BJ (cell line): ENCODE measurements around the gene LURAP1L. TPM values are rescaled to one million over a fixed set of nuclear protein-coding genes. Genes with fewer than 3 reads are reported as not detected.

ENCODE experiments used
- CTCF ChIA-PET: fragments of 350-600 bp; formaldehyde crosslinking; extraction: SDS; loops from one replicate; lab custom pipeline; 2021; ENCODE audit warnings: antibody characterized with exemption, inconsistent platforms; lab: Yijun Ruan, JAX
- POLR2A ChIA-PET: fragments of 300-600 bp; sonication (Branson Sonifier 250); formaldehyde crosslinking; extraction: SDS; loops from one replicate; lab custom pipeline; 2021; ENCODE audit warnings: antibody characterized with exemption; lab: Charles Lee
- DNase-seq: peaks from one replicate; pipeline ENCODE4 v3.0.0-alpha.2; 2011; ENCODE audit warnings: low read depth
- H3K27me3 ChIP-seq: 2 replicates; pipeline ENCODE4 v1.6.0; 2011; ENCODE audit warnings: low read length; ENCODE audit not compliant: control insufficient read depth, insufficient read depth
- H3K36me3 ChIP-seq: 2 replicates; pipeline ENCODE4 v1.5.1; 2011; ENCODE audit warnings: low read length; ENCODE audit not compliant: control insufficient read depth, insufficient read depth
- H3K4me3 ChIP-seq: 2 replicates; pipeline ENCODE4 v1.5.1; 2011; ENCODE audit warnings: low read depth, mild to moderate bottlenecking, control low read depth, low read length
- CTCF ChIP-seq: IDR thresholded peaks from 2 replicates; pipeline ENCODE4 v1.5.1; 2011; ENCODE audit warnings: low read depth, mild to moderate bottlenecking, control low read depth, inconsistent platforms, low read length, moderate library complexity; ENCODE audit not compliant: insufficient read depth
- polyA plus RNA-seq: library from polyadenylated mRNA; depleted of rRNA; stranded (reverse); fragments of >200 nt; gene quantifications from 2 replicates; pipeline ENCODE4 v1.2.3, GENCODE V29; 2011

Gene LURAP1L
- polyA plus RNA-seq, 1 experiment = 10.9 TPM

GRCh38 chr9:12748954-12749353 is 25.9 kb upstream of the LURAP1L start:
- Histone ChIP-seq H3K4me3 (no peak overlapping the region), H3K27me3 (no peaks in the 10 kb centered on the region), H3K36me3 (no peaks in the 10 kb centered on the region)
- DNase-seq = no peak
- CTCF ChIA-PET = interaction anchor here (1.7 kb wide), 1 partner anchor 15 kb away, joined by 4 read pairs; no protein-coding TSS in a partner anchor
- no peak for TF ChIP-seq CTCF
- POLR2A ChIA-PET = no interaction called here

DNA sequence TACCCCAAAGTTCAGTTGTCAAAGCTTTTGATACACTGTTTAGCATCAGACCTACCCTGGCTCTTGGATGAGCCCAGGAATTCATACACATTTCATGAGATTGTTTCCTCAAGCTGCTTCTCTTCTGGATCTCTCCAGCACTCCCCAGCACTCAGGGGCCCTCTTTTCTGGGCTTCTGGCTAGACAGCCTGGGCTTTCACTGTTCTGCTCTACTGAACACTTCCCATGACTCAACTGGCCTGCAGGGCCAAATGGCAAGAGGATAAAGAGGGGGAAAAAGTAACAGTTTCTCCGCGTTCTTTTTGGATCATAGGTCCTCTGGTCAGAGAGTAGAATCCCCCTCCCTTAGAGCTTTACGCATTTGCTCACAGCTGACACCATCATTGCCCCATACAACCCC is 20.9 kb upstream of the LURAP1L start:
- DNase-seq = no peak
- CTCF ChIA-PET = no interaction called here
- no peak for TF ChIP-seq CTCF
- Histone ChIP-seq H3K27me3 (no peaks in the 10 kb centered on the region), H3K4me3 (no peak overlapping the region), H3K36me3 (no peaks in the 10 kb centered on the region)
- POLR2A ChIA-PET = no interaction called here

DNA sequence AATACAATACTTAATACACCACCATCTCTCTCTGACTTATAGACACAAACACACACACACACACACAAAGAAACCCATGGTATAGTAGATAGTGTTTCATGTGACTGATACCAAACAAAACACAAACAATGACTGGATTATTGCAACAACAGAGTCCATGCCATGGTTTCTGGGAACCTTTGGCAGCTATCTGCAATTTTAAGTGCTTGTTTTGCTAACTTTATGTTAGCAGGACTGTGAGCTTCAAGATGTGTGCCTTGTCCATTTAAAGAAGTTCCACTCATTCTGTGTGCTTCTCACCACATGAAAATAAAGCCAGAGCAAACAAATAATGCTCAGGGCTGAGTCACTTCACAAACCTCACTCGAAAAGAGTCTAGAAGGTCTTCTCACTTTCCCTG is 15.1 kb upstream of the LURAP1L start:
- TF ChIP-seq CTCF = no peak
- ChIA-PET CTCF (interaction anchor here (2.2 kb wide), 1 partner anchor 16 kb away, joined by 8 read pairs; no protein-coding TSS in a partner anchor), POLR2A (no interaction called here)
- DNase-seq = no peak
- Histone ChIP-seq H3K36me3 (no peaks in the 10 kb centered on the region), H3K4me3 (no peak overlapping the region), H3K27me3 (no peaks in the 10 kb centered on the region)

DNA sequence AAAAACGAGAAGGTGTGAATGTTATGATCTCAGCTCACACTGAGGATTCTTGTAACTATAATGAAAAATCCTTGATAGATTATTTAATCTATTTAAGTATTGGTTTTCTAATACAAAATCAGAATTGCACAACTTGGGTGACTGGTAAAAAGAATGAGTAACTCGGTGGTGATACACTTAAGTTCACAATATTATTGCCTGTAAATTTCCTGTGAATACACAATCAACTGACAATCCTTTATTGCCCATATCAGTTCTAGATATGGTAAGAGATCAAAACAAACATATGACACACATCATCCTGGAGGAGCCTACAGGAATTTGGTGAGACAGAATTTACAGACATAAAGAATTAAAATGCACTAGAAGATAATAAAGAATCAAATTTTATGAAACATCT is 14.1 kb upstream of the LURAP1L start:
- DNase-seq = no peak
- Histone ChIP-seq H3K4me3 (no peak overlapping the region), H3K36me3 (no peaks in the 10 kb centered on the region), H3K27me3 (no peaks in the 10 kb centered on the region)
- no peak for TF ChIP-seq CTCF
- CTCF ChIA-PET = interaction anchor here (2.2 kb wide), 1 partner anchor 15 kb away, joined by 8 read pairs; no protein-coding TSS in a partner anchor
- POLR2A ChIA-PET = no interaction called here

DNA sequence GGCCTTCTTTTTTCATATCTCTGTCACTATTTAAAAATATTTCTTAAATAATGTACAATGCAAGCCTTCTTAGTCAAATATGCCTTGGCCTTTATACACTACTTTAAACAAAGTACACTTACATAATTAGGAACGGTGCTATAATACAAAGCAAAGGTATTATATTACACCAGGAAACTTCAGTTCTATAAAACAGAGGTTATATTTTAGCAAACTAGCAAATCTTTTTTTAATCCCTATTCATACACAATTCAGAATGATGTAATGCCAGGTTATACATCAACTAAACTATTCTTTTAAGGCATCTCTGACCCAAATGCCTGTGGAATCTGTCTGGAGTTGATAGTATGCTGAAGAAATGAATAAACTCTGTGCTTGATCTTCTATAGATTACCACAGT is 10.7 kb upstream of the LURAP1L start:
- POLR2A ChIA-PET = no interaction called here
- CTCF ChIA-PET = interaction anchor here (0.7 kb wide), 1 partner anchor 9 kb away, joined by 3 read pairs; no protein-coding TSS in a partner anchor
- no peak overlapping the region for H3K4me3 ChIP-seq
- no peak for DNase-seq
- no peak for TF ChIP-seq CTCF
- H3K36me3 ChIP-seq = no peaks in the 10 kb centered on the region
- no peaks in the 10 kb centered on the region for H3K27me3 ChIP-seq
